ENCODE measurements around the gene ISG15.

ISG15 gene

DNA sequence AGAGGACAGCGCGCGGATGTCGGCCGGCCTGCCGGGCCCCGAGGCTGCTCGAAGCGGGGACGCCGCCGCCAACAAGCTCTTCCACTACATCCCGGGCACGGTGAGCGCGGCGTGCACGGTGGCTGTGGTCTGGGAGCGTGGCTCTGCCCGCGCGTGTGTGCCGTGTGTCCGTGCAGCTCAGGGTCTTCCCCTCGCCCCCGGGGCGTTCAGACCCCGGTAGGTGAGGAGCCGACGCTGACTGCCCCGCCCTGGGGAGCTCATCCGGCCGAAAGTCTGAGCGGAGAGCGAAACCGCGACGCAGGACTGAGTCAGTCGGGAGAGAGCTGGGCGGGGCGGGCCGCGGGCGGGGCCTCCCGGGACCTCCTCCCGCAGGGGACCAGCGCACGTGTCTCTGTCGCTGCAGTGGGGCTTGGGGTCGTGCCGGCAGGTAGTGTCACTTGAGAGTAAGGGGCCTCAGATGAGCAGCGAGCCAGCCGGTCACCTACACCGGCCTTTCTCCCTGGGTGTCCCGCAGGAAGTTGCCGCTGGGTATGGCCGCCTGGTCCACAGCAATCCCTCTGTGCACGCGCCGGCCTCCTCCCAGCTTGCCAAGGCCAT is 46.5 kb upstream of the ISG15 start:
- DNase-seq (ENCODE audit: low read depth, low spot score), result no peak
- CTCF ChIA-PET, result interaction anchor here (0.6 to 2.2 kb wide), 9 partner anchors 9 to 97 kb away, joined by 3 to 13 read pairs (median 3); no protein-coding TSS in a partner anchor
- H3K4me3 ChIP-seq (ENCODE audit: low read depth, low read length), result peak overlapping the region; percentile 72
- POLR2A ChIA-PET, result interaction anchor here (0.7 to 2.3 kb wide), 5 partner anchors 9 to 58 kb away, joined by 3 to 8 read pairs (median 4); no protein-coding TSS in a partner anchor
- TF ChIP-seq, protein P1, sequence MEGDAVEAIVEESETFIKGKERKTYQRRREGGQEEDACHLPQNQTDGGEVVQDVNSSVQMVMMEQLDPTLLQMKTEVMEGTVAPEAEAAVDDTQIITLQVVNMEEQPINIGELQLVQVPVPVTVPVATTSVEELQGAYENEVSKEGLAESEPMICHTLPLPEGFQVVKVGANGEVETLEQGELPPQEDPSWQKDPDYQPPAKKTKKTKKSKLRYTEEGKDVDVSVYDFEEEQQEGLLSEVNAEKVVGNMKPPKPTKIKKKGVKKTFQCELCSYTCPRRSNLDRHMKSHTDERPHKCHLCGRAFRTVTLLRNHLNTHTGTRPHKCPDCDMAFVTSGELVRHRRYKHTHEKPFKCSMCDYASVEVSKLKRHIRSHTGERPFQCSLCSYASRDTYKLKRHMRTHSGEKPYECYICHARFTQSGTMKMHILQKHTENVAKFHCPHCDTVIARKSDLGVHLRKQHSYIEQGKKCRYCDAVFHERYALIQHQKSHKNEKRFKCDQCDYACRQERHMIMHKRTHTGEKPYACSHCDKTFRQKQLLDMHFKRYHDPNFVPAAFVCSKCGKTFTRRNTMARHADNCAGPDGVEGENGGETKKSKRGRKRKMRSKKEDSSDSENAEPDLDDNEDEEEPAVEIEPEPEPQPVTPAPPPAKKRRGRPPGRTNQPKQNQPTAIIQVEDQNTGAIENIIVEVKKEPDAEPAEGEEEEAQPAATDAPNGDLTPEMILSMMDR (IDR thresholded peaks at IDR 0.05; ENCODE audit: insufficient read depth, low read length, missing control alignments), result no peak

DNA sequence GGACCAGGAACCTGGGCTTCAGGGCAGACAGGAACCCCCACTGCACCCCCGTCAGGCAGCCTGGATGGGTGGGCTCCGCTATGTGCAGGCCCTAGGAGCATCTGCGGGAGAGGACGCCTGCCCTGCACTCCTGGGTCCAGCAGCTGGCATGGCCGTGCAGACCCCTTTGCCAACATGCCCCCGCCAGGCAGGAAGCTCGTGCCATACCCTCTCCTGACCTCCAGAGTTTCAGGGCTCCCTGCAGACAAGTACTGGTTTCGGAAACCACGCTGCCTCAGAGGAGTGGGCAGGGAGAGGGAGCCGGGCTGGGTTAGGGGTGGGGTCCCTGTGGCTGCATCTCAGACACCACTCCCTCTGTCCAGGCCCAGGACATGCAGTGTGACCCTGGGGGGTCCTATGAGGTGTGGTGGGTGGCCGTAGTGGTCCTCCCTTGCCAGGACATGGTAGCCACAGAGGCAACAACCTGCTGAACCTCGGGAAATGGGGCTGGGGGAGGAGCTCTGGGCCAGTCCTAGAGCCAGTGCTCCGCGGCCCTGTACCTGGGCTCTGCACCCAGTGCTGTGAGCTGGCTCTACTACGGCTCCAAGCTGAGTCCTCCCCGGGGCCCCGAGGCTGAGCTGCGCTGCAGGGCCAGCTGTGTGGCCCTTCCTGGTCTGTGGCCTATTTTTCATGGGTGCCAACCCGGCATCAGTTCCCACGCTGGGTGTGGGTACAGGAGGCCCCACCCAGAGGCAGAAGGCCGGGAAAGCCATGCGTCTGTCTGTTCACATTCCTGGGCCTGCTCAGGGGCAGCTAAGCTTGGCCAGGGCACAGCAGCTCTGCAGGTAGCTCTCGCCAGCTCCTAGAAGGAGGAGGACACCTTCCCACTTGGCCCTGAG is 45.6 kb upstream of the ISG15 start:
- CTCF ChIA-PET, result interaction anchor here (0.6 to 2.2 kb wide), 7 partner anchors 8 to 98 kb away, joined by 3 to 13 read pairs (median 3); no protein-coding TSS in a partner anchor
- H3K4me3 ChIP-seq (ENCODE audit: low read depth, low read length), result no peak overlapping the region
- TF ChIP-seq, protein P1 (IDR thresholded peaks at IDR 0.05; ENCODE audit: insufficient read depth, low read length, missing control alignments), result no peak
- POLR2A ChIA-PET, result interaction anchor here (0.7 to 2.3 kb wide), 3 partner anchors 8 to 26 kb away, joined by 3 to 8 read pairs (median 5); no protein-coding TSS in a partner anchor
- no peak for DNase-seq (ENCODE audit: low read depth, low spot score)

GRCh38 chr1:969260-969855 is 43.9 kb upstream of the ISG15 start:
- TF ChIP-seq, protein P1 (IDR thresholded peaks at IDR 0.05; ENCODE audit: insufficient read depth, low read length, missing control alignments), result no peak
- no peak for DNase-seq (ENCODE audit: low read depth, low spot score)
- H3K4me3 ChIP-seq (ENCODE audit: low read depth, low read length), result no peak overlapping the region
- CTCF ChIA-PET, result interaction anchor here (1.8 kb wide), 1 partner anchor 15 kb away, joined by 9 read pairs; no protein-coding TSS in a partner anchor
- POLR2A ChIA-PET, result no interaction called here

DNA sequence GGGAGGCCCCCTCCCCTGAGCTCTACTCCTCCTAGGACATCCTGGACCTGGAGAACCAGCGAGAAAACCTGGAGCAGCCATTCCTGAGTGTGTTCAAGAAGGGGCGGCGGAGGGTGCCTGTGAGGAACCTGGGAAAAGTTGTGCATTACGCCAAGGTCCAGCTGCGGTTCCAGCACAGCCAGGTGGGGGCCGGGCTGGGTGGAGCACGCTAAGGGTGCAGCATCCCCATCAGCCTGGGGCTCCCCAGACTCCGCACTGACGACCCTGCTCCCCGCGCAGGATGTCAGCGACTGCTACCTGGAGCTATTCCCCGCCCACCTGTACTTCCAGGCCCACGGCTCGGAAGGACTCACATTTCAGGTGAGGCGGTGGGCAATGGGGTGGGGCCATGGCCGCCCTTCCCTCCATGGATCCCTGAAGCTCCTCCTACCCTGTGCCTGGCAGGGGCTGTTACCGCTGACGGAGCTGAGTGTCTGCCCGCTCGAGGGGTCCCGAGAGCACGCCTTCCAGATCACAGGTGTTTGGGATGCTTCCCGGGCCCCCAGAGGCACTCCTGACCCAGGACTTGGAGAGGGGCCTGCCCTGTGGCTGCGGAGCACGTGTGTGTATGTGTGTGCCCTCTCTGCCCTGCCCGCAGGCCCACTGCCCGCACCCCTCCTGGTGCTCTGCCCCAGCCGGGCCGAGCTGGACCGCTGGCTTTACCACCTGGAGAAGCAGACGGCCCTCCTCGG is 42.9 kb upstream of the ISG15 start:
- ChIA-PET POLR2A (no interaction called here), CTCF (interaction anchor here (0.9 to 3.4 kb wide), 2 partner anchors 8 to 13 kb away, joined by 3 to 27 read pairs; partner anchors contain the start of gene PERM1)
- no peak overlapping the region for H3K4me3 ChIP-seq (ENCODE audit: low read depth, low read length)
- no peak for DNase-seq (ENCODE audit: low read depth, low spot score)
- TF ChIP-seq, protein P1 (IDR thresholded peaks at IDR 0.05; ENCODE audit: insufficient read depth, low read length, missing control alignments), result no peak

GRCh38 chr1:970973-971730 is 42.1 kb upstream of the ISG15 start:
- ChIA-PET POLR2A (no interaction called here), CTCF (interaction anchor here (0.9 to 3.4 kb wide), 2 partner anchors 9 to 12 kb away, joined by 3 to 27 read pairs; partner anchors contain the start of gene PERM1)
- no peak for DNase-seq (ENCODE audit: low read depth, low spot score)
- H3K4me3 ChIP-seq (ENCODE audit: low read depth, low read length), result no peak overlapping the region
- TF ChIP-seq, protein P1 (IDR thresholded peaks at IDR 0.05; ENCODE audit: insufficient read depth, low read length, missing control alignments), result no peak

Data from AG04449 (cell line).